Activated CD4-positive, alpha-beta T cell treated with anti-CD3 and anti-CD28 coated beads, Interleukin-2, Interleukin-6, amounts not matched to agents 100 ng/mL and 50 ng/mL, durations not matched to agents 16 hours and 8 hours (primary cell): Measurements from ENCODE around the gene SLC1A7.

Experiments
- DNase-seq: peaks from one replicate; pipeline ENCODE4 v3.0.0-alpha.2; 2020

SLC1A7 gene

GRCh38 chr1:53158900-53159299 is 16.5 kb upstream of the SLC1A7 start:
- DNase-seq: no peak

GRCh38 chr1:53156783-53157182 is 14.3 kb upstream of the SLC1A7 start:
- DNase-seq: no peak

- no peak for DNase-seq
These were observed 13.5 kb upstream of the SLC1A7 start for GRCh38 chr1:53155945-53156344.

GRCh38 chr1:53155534-53155933 is 13.1 kb upstream of the SLC1A7 start:
- DNase-seq: no peak

GRCh38 chr1:53154859-53155438 is 12.5 kb upstream of the SLC1A7 start:
- no peak for DNase-seq

GRCh38 chr1:53153752-53154151 is 11.3 kb upstream of the SLC1A7 start:
- no peak for DNase-seq

GRCh38 chr1:53148123-53148522 is 5.7 kb upstream of the SLC1A7 start:
- DNase-seq: no peak

- no peak for DNase-seq
These were observed 4.7 kb upstream of the SLC1A7 start for GRCh38 chr1:53147174-53147573.

- no peak for DNase-seq
These were observed 3.7 kb upstream of the SLC1A7 start for GRCh38 chr1:53145942-53146708.

- no peak for DNase-seq
These were observed 3.1 kb upstream of the SLC1A7 start for GRCh38 chr1:53145619-53145941.

- DNase-seq: no peak
These were observed 2.7 kb upstream of the SLC1A7 start for GRCh38 chr1:53145051-53145600.

- no peak for DNase-seq
These were observed 1.8 kb upstream of the SLC1A7 start for GRCh38 chr1:53144201-53144600.

GRCh38 chr1:53143527-53143926 is 1.1 kb upstream of the SLC1A7 start:
- no peak for DNase-seq

GRCh38 chr1:53141487-53142055 is 867 bp downstream of the SLC1A7 start:
- DNase-seq: no peak

- DNase-seq: no peak
These were observed 2.0 kb downstream of the SLC1A7 start for GRCh38 chr1:53140451-53140850.

- no peak for DNase-seq
These were observed 2.5 kb downstream of the SLC1A7 start for GRCh38 chr1:53139951-53140361.

GRCh38 chr1:53138991-53139884 is 3.2 kb downstream of the SLC1A7 start:
- no peak for DNase-seq

GRCh38 chr1:53137729-53138128 is 4.7 kb downstream of the SLC1A7 start:
- no peak for DNase-seq

GRCh38 chr1:53135735-53136114 is 6.7 kb downstream of the SLC1A7 start:
- DNase-seq: no peak

- DNase-seq: no peak
These were observed 7.3 kb downstream of the SLC1A7 start for GRCh38 chr1:53134961-53135734.

- no peak for DNase-seq
These were observed 8.4 kb downstream of the SLC1A7 start for GRCh38 chr1:53134042-53134485.
